ENCODE data around the gene PARD3. TPM values are rescaled to one million over a fixed set of nuclear protein-coding genes. Genes with fewer than 3 reads are reported as not detected.

Gene PARD3
- polyA plus RNA-seq, 6 donors from 2014 or later, result 0.05 to 0.36 (median 0.16) TPM; not detected in 3

DNA sequence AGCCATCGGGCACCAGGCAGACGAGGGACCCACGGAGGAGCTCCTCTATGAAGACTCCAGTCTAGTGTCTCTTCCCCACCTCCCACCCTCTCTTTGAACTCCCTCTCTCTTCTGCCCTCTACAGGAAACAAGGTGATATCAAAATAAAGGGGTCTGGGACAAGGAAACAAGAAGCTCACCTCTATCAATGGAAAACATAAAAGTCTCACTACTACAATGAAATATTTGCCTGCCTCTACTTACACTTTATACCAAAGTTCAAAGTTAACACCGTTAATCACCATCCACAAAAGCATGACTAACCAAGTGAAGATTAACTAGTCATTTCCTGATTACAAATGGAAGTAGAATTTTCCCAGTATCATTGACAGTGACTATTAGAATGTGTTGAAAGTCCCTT is 82.2 kb downstream of the PARD3 start:
- Mint-ChIP-seq H3K36me3 (no peaks in the 10 kb centered on the region), H3K9me3 (no peaks in the 10 kb centered on the region), H3K4me1 (no peaks in the 10 kb centered on the region), H3K27ac (peak overlapping the region in 1 of 6 donors; percentile 17), H3K4me3 (no peak overlapping the region), H3K27me3 (no peaks in the 10 kb centered on the region)
- ATAC-seq (ENCODE audit: low read depth in 2 of 2) (no peak), DNase-seq (no peak)

DNA sequence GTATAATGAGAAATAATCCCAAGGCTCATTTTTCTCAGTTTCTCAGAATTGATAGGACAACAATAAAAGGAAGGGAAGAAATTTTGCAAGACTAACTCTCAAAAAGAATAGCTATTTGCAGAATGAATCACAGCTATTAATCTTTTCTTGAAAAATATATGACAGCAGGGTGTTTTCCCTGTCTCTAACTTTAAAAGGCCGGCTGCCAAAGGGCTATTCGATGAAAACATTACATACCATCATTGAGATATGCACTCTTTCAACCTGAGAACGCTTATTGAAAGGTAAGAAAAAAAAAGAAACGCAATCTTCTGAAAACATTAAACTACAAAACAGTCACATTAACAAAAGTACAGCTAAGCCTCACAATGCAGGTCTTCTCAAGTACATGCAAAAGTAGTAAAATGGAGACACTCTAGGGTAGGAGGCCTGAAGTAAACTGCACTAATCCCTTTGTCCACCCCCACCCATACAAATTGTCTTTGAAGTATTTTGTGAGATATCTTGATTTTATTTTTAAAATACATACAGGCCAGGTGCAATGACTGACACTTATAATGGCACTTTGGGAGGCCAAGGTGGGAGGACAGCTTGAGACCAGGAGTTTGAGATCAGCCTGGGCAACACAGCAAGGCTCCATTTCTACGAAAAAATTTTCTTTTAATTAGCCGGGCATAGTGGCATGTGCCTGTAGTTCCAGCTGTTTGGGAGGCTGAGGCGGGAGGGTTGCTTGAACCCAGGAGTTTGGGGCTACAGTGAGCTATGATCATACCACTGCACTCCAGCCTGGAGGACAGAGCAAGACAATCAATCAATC is 83.0 kb downstream of the PARD3 start:
- Mint-ChIP-seq H3K27ac (no peak overlapping the region), H3K9me3 (no peaks in the 10 kb centered on the region), H3K4me3 (no peak overlapping the region), H3K4me1 (no peaks in the 10 kb centered on the region), H3K27me3 (no peaks in the 10 kb centered on the region), H3K36me3 (no peaks in the 10 kb centered on the region)
- no peak for ATAC-seq (ENCODE audit: low read depth in 2 of 2)
- DNase-seq, result no peak

DNA sequence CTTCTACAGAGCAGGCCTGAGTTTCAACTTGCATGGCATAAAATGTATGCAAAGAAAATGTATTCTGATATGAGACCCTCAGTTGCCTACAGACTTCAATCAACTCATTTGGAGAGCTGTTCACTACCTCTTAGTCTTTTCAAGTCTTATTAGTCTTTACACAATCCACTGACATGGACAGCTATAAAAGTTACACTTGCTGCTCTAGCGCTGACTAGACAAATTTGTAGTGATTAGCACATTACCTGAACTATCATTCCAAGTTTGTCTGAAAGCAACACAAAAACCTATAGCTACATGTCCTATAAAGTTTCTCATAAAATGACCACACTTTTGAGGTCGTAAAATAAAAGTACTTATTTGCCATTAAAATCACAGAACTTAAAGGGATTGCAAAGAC is 83.9 kb downstream of the PARD3 start:
- Mint-ChIP-seq H3K4me3 (no peak overlapping the region), H3K36me3 (no peaks in the 10 kb centered on the region), H3K27ac (no peak overlapping the region), H3K9me3 (no peaks in the 10 kb centered on the region), H3K27me3 (no peaks in the 10 kb centered on the region), H3K4me1 (no peaks in the 10 kb centered on the region)
- DNase-seq (no peak), ATAC-seq (ENCODE audit: low read depth in 2 of 2) (no peak)

DNA sequence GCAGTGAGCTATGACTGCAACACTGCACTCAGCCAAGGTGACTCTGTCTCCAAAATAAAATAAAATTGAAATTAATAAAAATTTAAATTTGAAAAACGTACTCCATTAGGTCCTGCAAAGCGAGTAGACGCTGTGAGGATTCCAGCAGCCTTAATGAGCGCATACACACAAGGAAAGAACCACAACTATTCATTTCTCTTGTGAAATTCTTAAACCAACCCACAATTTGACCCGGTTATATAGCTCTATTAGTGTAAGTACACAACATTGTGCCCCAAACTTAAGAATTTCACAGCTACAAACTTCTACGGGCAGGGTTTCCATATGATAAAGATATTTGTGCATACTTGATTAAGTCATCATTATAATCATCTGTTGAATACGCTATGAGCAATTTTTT is 84.4 kb downstream of the PARD3 start:
- Mint-ChIP-seq H3K9me3 (no peaks in the 10 kb centered on the region), H3K4me3 (no peak overlapping the region), H3K4me1 (no peaks in the 10 kb centered on the region), H3K36me3 (no peaks in the 10 kb centered on the region), H3K27ac (no peak overlapping the region), H3K27me3 (no peaks in the 10 kb centered on the region)
- DNase-seq, result no peak
- no peak for ATAC-seq (ENCODE audit: low read depth in 2 of 2)

DNA sequence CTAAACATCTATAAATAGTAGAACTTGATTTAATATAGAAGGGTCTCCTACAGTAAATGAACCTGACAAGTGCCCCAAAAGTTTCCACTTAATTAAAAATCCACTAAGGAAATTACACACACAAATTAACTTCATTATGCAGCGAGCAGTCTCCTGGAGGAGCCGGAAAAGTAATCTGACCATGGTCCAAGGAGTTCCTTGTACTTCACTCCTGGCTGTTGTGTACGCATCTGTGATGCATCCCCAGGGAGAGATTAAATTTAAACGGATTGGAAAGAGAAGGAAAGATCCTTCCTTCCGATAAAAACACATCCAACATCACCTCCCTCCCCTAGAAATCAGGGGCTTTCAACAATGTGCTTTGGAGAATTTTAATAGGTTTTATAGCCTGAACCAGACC is 85.5 kb downstream of the PARD3 start:
- no peak overlapping the region for H3K27ac Mint-ChIP-seq
- H3K4me3 Mint-ChIP-seq, result no peak overlapping the region
- H3K36me3 Mint-ChIP-seq, result no peaks in the 10 kb centered on the region
- H3K4me1 Mint-ChIP-seq, result no peaks in the 10 kb centered on the region
- H3K9me3 Mint-ChIP-seq, result no peaks in the 10 kb centered on the region
- DNase-seq, result no peak
- no peaks in the 10 kb centered on the region for H3K27me3 Mint-ChIP-seq
- no peak for ATAC-seq (ENCODE audit: low read depth in 2 of 2)

DNA sequence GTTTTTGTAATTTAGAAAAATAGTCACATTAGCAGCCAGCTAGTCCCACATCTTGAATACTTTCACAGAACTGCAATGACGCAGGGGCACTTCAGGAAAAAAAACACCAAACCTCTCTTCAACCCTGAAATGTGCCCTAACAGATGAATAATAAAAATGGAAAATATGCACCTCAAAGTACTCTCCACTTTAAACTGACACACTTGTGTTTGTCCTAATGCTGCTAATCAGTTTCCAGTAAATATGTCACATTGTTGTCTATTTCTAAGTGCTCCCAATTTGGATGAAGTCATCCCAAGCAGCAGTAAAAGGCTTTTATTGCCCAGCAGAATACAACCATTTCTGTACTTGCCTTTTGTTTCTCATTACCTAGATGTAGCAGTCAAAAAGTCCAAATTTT is 86.7 kb downstream of the PARD3 start:
- H3K9me3 Mint-ChIP-seq, result no peaks in the 10 kb centered on the region
- DNase-seq, result no peak
- H3K4me3 Mint-ChIP-seq, result no peak overlapping the region
- H3K4me1 Mint-ChIP-seq, result no peaks in the 10 kb centered on the region
- no peak overlapping the region for H3K27ac Mint-ChIP-seq
- no peaks in the 10 kb centered on the region for H3K36me3 Mint-ChIP-seq
- ATAC-seq (ENCODE audit: low read depth in 2 of 2), result no peak
- H3K27me3 Mint-ChIP-seq, result no peaks in the 10 kb centered on the region

DNA sequence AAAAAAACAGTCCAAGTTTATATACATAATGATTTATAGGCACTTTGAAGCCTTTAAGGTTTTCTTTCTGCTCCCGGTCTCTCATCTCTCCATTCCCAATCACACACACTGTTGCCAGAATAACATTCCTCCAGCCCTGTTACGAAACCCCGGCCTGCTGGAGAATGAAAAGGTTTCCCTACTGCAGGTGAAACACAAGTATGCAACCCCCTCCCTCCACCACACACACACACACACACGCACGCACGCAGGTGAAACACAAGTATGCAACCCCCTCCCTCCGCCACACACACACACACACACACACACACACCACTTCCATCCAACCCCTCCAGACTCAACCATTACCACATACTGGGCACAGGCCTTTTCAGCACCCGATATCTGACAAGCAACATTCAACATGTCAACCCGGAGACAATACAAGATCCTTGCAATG is 87.5 kb downstream of the PARD3 start:
- H3K27ac Mint-ChIP-seq, result no peak overlapping the region
- no peaks in the 10 kb centered on the region for H3K9me3 Mint-ChIP-seq
- ATAC-seq (ENCODE audit: low read depth in 2 of 2) (no peak), DNase-seq (no peak)
- no peaks in the 10 kb centered on the region for H3K36me3 Mint-ChIP-seq
- H3K4me3 Mint-ChIP-seq, result no peak overlapping the region
- H3K27me3 Mint-ChIP-seq, result no peaks in the 10 kb centered on the region
- H3K4me1 Mint-ChIP-seq, result no peaks in the 10 kb centered on the region

DNA sequence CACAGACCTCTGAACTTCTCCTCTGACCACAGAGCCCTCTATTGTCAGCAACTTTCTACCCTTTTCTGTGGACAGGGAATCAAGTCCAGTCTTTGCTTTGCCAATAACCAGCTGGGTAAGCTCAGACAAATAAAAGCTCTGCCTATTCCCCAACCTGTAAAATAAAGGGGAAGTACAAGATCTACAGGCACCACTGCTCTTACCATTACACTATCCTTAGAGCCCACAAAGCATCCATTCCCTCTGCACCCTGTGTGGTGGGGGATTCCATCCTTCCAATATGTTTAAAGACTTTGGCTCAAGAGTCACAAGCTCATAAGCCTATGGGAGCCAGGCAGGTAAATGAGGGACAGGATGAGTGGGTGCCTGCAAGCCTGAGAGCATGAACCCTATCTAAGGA is 88.2 kb downstream of the PARD3 start:
- DNase-seq (no peak), ATAC-seq (ENCODE audit: low read depth in 2 of 2) (no peak)
- no peaks in the 10 kb centered on the region for H3K36me3 Mint-ChIP-seq
- H3K4me3 Mint-ChIP-seq, result no peak overlapping the region
- no peak overlapping the region for H3K27ac Mint-ChIP-seq
- no peaks in the 10 kb centered on the region for H3K4me1 Mint-ChIP-seq
- H3K27me3 Mint-ChIP-seq, result no peaks in the 10 kb centered on the region
- no peaks in the 10 kb centered on the region for H3K9me3 Mint-ChIP-seq

DNA sequence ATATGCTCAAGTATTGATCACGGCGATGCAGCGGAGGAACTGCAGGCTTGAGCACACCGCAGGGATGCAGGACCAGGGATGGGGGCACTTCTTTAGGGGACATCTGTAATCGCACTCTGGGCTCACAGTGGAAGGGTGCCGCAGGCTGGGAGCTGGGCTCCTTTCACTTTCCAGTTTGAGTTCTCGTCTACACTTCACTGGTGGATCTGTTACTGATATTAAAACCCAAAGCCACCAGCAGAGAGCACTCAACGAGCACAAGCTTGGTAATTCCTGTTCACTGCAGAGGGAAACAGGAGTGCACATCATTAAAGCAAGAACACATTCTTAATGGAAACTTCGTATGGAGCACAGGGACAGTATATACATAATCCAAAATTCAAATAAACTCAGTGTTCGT is 91.3 kb downstream of the PARD3 start:
- H3K4me3 Mint-ChIP-seq, result no peak overlapping the region
- peaks cover 0 to 9% (median 7%) of the 10 kb centered on the region in 3 donors for H3K4me1 Mint-ChIP-seq
- peak overlapping the region in 1 of 6 donors; percentile 33 for H3K27ac Mint-ChIP-seq
- ATAC-seq (ENCODE audit: low read depth in 2 of 2) (no peak), DNase-seq (no peak)
- H3K9me3 Mint-ChIP-seq, result no peaks in the 10 kb centered on the region
- no peaks in the 10 kb centered on the region for H3K27me3 Mint-ChIP-seq
- H3K36me3 Mint-ChIP-seq, result no peaks in the 10 kb centered on the region

DNA sequence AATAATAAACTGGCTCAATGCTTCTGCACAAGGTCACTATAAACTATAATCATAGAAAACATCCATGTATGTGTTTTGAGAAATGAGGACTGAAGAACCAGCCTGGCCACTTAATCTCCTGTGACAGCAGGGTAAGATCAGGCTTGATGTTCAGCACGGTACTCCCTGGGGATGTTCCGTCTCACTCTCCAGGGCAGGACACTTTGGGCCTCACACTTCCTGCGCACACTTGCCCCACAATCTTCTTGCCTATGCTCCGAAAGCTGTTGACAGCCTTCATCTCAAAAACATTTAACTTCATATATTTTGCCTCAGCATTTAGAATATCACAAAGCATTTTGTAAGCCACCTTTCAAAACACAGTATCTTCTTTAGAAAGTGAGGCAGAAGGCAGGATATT is 92.7 kb downstream of the PARD3 start:
- ATAC-seq (ENCODE audit: low read depth in 2 of 2), result no peak
- H3K4me3 Mint-ChIP-seq, result no peak overlapping the region
- DNase-seq, result no peak
- no peaks in the 10 kb centered on the region for H3K9me3 Mint-ChIP-seq
- H3K27me3 Mint-ChIP-seq, result peaks cover 0 to under 1% (median 0%) of the 10 kb centered on the region in 3 donors
- H3K27ac Mint-ChIP-seq, result no peak overlapping the region
- peaks cover 0 to 9% (median 7%) of the 10 kb centered on the region in 3 donors for H3K4me1 Mint-ChIP-seq
- no peaks in the 10 kb centered on the region for H3K36me3 Mint-ChIP-seq

DNA sequence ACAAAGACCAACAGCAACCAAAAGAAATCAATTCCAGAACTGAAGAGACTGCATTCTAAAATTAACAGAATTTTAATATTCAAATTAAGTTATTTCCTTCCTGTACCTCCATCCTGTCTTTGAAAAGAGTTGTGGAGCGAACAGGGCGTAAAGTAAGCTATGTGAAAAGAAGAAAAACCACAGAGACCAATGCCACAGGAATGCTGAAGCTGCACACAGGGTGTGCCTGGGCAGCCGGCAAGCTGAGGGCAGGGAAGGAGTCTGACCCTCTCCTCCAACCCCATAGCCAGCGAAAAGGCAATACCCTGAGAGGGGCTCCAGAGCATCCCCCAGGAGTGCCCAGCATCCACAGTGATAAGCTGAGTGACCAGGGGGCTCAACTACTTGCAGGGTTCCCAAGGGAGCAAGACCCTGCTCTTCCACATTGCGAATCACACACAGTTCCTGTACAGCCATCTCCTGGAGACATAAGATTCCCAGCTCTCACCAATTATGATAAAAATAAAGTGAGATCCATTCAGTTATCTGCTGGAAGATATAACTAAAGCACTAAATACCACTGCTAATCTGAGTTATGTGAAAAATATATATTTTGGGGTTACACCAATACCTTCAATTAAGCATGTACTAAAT is 93.8 kb downstream of the PARD3 start:
- Mint-ChIP-seq H3K4me1 (peaks cover 0 to 9% (median 7%) of the 10 kb centered on the region in 3 donors), H3K9me3 (no peaks in the 10 kb centered on the region), H3K27me3 (peaks cover 0 to 5% (median 0%) of the 10 kb centered on the region in 3 donors), H3K27ac (peak overlapping the region in 1 of 6 donors; percentile 69), H3K36me3 (no peaks in the 10 kb centered on the region), H3K4me3 (peak overlapping the region in 2 of 8 donors; percentile 11 to 34)
- DNase-seq, result no peak
- no peak for ATAC-seq (ENCODE audit: low read depth in 2 of 2)

DNA sequence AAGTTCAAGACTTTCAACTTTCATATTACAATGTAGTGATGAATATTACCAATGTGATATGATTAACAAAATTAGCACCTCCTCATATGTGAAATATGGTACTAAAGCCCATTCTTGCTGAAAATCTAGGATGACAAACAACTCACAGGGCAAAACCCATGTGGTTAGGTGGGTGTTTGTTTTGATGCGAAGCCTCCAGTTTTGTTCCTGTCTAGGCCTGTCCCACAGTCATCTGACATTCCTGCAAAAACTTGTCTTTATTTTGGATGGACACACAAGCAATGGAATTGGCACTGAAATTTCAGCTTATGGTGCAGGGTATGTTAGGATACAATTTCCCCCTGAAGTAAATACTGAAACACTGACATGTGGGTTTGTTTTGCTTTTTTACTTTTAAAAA is 95.3 kb downstream of the PARD3 start:
- H3K4me1 Mint-ChIP-seq, result peaks cover 0 to 9% (median 7%) of the 10 kb centered on the region in 3 donors
- ATAC-seq (ENCODE audit: low read depth in 2 of 2), result no peak
- no peak overlapping the region for H3K27ac Mint-ChIP-seq
- no peaks in the 10 kb centered on the region for H3K9me3 Mint-ChIP-seq
- peaks cover 0 to 5% (median 0%) of the 10 kb centered on the region in 3 donors for H3K27me3 Mint-ChIP-seq
- H3K36me3 Mint-ChIP-seq, result no peaks in the 10 kb centered on the region
- DNase-seq, result no peak
- no peak overlapping the region for H3K4me3 Mint-ChIP-seq

DNA sequence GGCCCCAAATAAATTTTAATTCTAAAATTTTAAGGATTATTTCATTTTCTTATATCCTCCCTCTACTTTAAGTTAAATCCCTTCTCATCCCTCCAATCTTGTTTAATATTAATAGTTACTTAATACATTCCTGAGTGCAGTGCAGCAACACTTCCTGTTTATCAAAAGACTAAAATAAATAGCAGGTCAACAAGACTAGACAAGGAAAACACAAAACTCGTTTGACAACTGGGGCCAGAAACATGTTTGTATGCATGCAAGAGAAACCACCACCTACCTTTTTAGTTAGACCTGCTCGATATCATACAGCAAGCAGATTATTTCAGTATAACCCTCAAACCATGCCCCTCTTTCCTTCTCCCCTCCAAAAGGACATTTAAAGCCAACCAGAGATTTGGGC is 95.8 kb downstream of the PARD3 start:
- H3K27ac Mint-ChIP-seq, result no peak overlapping the region
- H3K4me1 Mint-ChIP-seq, result peaks cover 0 to 9% (median 7%) of the 10 kb centered on the region in 3 donors
- H3K36me3 Mint-ChIP-seq, result no peaks in the 10 kb centered on the region
- no peak overlapping the region for H3K4me3 Mint-ChIP-seq
- ATAC-seq (ENCODE audit: low read depth in 2 of 2) (no peak), DNase-seq (no peak)
- peaks cover 0 to 5% (median 0%) of the 10 kb centered on the region in 3 donors for H3K27me3 Mint-ChIP-seq
- no peaks in the 10 kb centered on the region for H3K9me3 Mint-ChIP-seq

DNA sequence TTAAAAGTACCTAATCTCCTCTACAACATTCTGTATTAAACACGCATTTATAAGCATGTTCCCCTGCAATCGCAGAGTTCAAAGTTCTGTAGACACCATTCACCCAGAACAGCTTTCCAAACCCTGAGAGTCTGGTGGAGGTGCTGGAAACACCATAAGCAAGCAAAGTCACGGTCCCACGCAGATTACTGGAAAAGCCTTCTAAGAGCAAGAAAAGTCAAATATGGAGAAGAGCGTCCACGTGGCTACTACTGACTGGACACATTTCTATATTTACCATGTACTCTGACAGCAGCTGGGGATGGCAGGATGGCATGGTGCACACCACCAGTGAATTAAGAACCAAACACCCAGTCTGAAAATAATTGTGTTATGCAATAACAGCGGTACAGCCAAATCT is 97.7 kb downstream of the PARD3 start:
- ATAC-seq (ENCODE audit: low read depth in 2 of 2) (no peak), DNase-seq (no peak)
- Mint-ChIP-seq H3K36me3 (no peaks in the 10 kb centered on the region), H3K27me3 (peaks cover 0 to 5% (median 0%) of the 10 kb centered on the region in 3 donors), H3K4me3 (no peak overlapping the region), H3K4me1 (peaks cover 0 to 9% (median 7%) of the 10 kb centered on the region in 3 donors), H3K9me3 (no peaks in the 10 kb centered on the region), H3K27ac (no peak overlapping the region)

All from naive B cell (primary cell).